Spleen (tissue), 7 donors: ENCODE measurements around the gene PTPRN2.

ENCODE experiments used
- CTCF ChIP-seq, 11 experiments: fragments of 200-600 bp in 7 of 11; fragments of 450-650 bp in 4 of 11; sonication (generic) in 4 of 11; IDR thresholded peaks in 8 of 11; conservative IDR thresholded peaks in 3 of 11; 1 replicate in 7 of 11; 2 replicates in 4 of 11; pipeline versions ENCODE4 v1.4.0 to v1.8.0; 2016 to 2021; ENCODE audit warnings: antibody characterized with exemption in 11 of 11, inconsistent platforms in 4 of 11, mild to moderate bottlenecking in 1 of 11
- POLR2A ChIP-seq, 3 donors: fragments of 450-650 bp; IDR thresholded peaks; one replicate each; pipeline ENCODE4 v1.5.1; 2017; ENCODE audit warnings: antibody characterized with exemption in 3 of 3, mild to moderate bottlenecking in 1 of 3
- POLR2AphosphoS5 ChIP-seq, 3 donors: sonication (generic); formaldehyde crosslinking; IDR thresholded peaks; one replicate each; pipeline ENCODE4 v1.5.1; 2017; ENCODE audit warnings: antibody characterized with exemption in 3 of 3
- donor health status: DM: no; HTN: no; CAD: no; lungs with moderate emphysema.
- donor health status: DM: no; HTN: no; CAD: no.
- donor health status: DM: no; HTN: no; CAD: no.

GRCh38 chr7:158002486-158003080 lies 585.0 kb downstream of the PTPRN2 start:
- TF ChIP-seq POLR2AphosphoS5 (IDR thresholded peaks at IDR 0.05) (no peak), CTCF (IDR thresholded peaks at IDR 0.05 in 8 of 11, conservative IDR thresholded peaks at IDR 0.05 in 3 of 11) (no peak), POLR2A (IDR thresholded peaks at IDR 0.05) (no peak)
